ENCODE measurements around the gene YLPM1.

YLPM1 gene

DNA sequence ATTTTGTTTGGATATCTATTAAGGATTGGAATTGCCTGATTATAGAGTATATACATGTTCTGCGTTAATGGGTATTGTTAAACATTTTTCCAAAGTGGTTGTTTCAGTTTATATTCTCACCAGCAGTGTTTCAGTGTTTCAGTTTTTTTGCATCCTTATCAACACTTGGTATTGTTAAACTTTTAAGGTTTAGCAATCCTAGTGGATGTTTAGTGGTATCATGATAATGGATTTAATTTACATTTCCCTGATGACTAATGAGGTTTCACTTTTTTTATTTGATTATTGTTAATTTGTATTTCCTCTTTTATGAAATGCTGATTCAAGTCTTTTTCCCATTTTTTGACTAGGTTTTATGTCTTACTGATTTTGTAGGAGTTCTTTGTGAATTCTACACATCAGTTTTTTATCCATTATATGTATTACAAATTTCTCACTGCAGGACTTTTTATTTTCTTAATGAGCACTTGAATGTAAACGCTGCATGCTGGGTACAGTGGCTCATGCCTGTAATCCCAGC is 23.7 kb downstream of the YLPM1 start:
- no peak for DNase-seq (ENCODE audit: low spot score)

- no peak for DNase-seq (ENCODE audit: low spot score)
Measured at GRCh38 chr14:74792249-74793039, 29.3 kb downstream of the YLPM1 start.

- peak; percentile 18 for DNase-seq (ENCODE audit: low spot score)
Measured at GRCh38 chr14:74793506-74794155, 30.5 kb downstream of the YLPM1 start.

DNA sequence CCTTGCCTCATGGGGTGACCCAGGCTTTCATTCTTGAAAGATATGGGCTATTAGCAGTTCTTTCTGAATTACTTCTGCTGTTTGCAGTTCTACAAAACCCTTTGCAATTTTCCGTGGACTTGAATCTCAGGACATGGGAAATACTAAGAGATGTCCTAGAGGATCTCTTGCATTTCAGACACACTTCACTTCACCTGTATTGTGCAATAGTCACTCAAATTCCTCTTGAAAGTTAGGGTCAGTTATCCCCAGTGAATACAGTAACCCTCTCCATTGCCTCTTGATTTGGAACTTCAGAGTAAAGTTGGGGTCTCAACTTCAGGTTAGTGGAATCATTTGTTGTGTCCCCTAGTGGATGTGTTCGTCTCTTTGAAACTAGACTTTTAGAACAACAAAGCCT is 31.8 kb downstream of the YLPM1 start:
- no peak for DNase-seq (ENCODE audit: low spot score)

- no peak for DNase-seq (ENCODE audit: low spot score)
Measured at GRCh38 chr14:74799765-74800164, 36.6 kb downstream of the YLPM1 start.

GRCh38 chr14:74800780-74801179 is 37.7 kb downstream of the YLPM1 start:
- DNase-seq (ENCODE audit: low spot score): no peak

GRCh38 chr14:74801396-74801795 is 38.3 kb downstream of the YLPM1 start:
- no peak for DNase-seq (ENCODE audit: low spot score)

GRCh38 chr14:74804219-74804825 is 41.2 kb downstream of the YLPM1 start:
- DNase-seq (ENCODE audit: low spot score): peak; percentile 44

DNA sequence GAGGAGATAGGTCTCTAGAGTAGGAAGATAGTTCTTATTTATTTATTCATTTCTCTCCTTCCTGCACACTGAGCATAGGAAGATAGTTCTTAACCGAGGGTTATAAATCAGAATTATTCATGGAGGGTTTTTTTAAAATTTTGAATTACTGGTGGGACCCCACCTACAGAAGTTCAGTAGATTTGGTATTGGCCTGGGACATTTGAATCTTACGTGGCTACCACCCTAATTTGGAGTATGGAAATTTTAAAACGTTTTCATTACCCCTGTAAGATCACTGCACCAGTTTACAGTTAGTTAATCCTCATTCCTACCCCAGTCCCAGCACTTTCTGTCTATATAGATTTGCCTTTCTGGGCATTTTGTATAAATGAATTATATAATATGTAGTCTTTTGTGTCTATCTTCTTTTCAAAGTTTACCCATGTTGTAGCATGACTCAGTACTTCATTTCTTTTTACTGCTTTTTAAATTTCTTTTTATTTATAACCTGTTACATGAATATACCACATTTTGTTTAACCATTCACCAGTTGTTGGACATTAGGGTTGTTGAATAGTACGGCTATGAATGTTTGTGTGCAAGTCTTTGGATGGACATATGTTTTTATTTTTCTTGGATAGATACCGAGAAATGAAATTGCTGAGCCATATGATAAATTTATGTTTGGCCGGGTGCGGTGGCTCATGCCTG is 44.9 kb downstream of the YLPM1 start:
- DNase-seq (ENCODE audit: low spot score): no peak

DNA sequence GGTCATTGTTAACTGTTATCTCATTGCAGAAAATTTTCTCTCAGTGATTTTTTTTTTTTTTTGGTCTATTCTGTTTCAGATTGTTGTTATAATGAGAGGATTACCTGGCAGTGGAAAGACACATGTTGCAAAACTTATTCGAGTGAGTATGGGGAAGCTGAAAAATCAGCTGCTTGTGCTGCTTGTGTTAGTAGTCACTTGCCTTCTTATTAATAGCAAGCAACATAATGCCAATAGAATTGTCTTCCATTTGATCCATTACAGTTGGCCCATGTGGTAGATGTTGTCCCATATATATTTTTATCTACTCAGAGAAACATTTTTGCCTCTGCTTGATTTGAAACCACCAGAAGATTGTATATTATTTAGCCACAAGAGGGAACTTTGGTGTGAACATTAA is 53.0 kb downstream of the YLPM1 start:
- no peak for DNase-seq (ENCODE audit: low spot score)

DNA sequence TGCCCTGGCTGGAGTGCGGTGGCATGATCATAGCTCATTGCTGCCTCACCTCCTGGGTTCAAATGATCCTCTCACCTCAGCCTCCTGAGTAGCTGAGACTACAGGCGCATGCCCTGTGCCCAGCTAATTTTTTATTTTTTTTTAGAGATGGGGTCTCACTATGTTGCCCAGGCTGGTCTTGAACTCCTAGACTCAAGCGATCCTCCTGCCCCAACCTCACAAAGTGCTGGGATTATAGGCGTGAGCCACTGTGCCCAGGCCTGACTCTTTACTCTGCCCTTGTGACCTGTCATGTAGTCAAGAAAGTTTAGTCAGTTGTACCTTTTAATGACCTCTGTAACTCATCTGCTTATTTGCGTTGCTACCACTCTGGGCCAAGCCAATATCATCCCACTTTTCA is 57.2 kb downstream of the YLPM1 start:
- DNase-seq (ENCODE audit: low spot score): no peak

DNA sequence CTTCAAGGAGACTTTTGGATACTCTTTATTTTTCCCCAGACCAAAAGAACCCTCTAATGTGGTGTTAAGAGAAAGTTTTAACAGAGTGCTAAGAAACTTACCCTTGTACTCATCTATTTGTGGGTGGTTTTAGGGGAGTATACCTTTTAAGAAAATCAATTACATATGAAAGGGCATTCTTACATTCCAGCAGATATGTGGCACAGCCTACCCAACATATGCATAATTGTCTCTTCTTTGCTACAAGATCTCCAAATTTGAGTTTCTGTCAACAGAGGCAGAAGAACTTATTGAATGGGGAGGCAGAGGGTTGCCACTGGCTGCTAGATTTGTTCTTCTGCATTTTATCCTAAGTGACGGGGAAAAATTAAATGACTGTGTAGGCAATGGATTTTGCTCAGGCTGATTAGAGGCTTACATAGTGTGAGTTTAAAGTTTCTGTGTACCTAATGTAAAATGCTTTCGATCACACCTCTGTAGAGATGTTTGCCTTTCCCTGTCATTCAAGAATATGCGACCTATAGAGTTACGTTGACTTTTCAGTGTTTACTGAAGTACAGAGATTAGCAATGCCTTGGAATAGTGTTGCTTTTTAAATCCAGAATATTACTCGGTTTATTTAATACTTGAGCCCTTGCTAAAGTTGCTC is 58.3 kb downstream of the YLPM1 start:
- DNase-seq (ENCODE audit: low spot score): no peak

- peak; percentile 12 for DNase-seq (ENCODE audit: low spot score)
Measured at GRCh38 chr14:74824997-74825396, 61.9 kb downstream of the YLPM1 start.

DNA sequence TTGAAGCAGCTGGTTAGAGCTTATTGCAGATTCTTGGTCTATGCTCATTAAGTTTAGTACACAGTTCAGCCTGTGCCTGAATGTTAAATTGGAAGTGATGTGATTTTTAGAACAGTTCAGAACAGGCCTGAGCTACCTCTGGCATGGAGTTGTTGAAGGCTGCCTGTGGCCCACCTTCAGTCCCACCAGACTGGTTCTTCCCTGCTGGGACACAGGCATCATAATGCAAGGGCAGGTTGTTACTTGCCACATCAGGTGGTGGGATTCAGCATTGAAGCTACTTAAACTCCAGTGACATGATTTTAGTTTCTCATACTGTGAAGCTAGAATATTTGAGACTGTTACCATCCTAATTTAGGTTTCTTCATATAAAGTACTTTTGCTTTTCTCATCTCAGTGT is 63.5 kb downstream of the YLPM1 start:
- no peak for DNase-seq (ENCODE audit: low spot score)

DNA sequence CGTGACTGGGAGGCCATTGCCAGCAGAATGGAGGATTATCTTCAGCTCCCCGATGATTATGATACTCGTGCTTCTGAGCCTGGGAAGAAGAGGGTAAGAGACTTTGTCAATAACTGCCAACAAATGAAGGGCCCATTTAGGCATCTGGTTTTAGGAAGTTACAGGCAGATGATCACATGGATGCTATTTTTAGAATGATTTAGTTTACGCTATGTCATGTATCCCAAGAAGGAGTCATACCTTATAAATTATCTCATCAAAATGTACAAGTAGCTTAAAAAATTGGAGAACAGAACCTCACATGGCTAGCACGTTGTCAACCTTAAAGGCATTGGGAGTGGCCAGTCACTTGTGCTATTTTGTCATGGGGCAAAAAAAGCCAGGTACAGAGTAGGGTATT is 66.1 kb downstream of the YLPM1 start:
- DNase-seq (ENCODE audit: low spot score): peak; percentile 5

- no peak for DNase-seq (ENCODE audit: low spot score)
Measured at GRCh38 chr14:74832849-74833248, 69.7 kb downstream of the YLPM1 start.

GRCh38 chr14:74834692-74835392 is 71.7 kb downstream of the YLPM1 start:
- DNase-seq (ENCODE audit: low spot score): no peak

DNA sequence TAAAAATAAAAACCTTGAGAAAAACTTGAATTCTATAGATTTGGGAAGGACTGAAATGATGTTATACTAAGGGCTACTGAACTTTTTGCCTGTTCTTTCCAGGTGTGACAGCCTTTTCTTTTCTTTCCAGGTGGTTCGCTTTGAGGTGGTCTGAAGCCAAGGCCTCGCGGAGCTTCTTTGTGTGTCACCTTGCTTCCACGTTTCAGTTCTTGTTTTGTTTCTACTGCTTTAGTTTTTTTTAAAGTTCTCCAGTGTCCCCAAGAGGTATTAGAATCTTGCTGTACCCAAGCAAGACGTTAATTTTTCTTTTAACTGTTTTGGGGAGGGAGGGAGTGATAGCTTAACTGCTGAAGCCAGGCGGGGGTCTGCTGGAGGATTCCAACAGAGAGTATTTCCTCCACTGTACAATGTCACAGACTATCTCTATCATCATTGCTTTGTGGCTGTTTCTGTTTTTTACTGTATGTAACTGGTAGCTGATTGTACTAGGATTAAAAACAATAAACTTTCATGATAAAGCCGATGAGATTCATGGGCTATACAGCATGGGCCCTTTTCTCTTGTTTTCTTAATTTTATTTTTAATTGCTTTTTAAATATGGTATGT is 72.6 kb downstream of the YLPM1 start:
- DNase-seq (ENCODE audit: low spot score): no peak

GRCh38 chr14:74836251-74836960 is 73.3 kb downstream of the YLPM1 start:
- DNase-seq (ENCODE audit: low spot score): no peak

- DNase-seq (ENCODE audit: low spot score): no peak
Measured at GRCh38 chr14:74838166-74838565, 75.0 kb downstream of the YLPM1 start.
